HepG2 (cell line): Measurements from ENCODE around the gene TM4SF5. TPM values are rescaled to one million over a fixed set of nuclear protein-coding genes. Genes with fewer than 3 reads are reported as not detected.

Source experiments
- BORCS8-MEF2B ChIP-seq: sonication (generic); formaldehyde crosslinking; IDR thresholded peaks from 2 replicates; pipeline ENCODE4 v1.8.0; 2022; ENCODE audit warnings: mild to moderate bottlenecking, missing genetic modification reagents
- CBX2 ChIP-seq, 2 experiments: fragments of 200-600 bp in 1 of 2; sonication (generic); formaldehyde crosslinking in 1 of 2; IDR thresholded peaks; 2 replicates each; pipeline versions ENCODE4 v1.7.0 to v1.8.1; 2018 to 2022; ENCODE audit warnings: low read depth in 2 of 2, low read length in 1 of 2, mild to moderate bottlenecking in 1 of 2, missing genetic modification reagents in 1 of 2
- HMGA1 ChIP-seq: sonication (generic); formaldehyde crosslinking; conservative IDR thresholded peaks from 2 replicates; pipeline ENCODE4 v1.4.0; 2020; ENCODE audit warnings: missing genetic modification reagents
- HOXA3 ChIP-seq: sonication (generic); formaldehyde crosslinking; IDR thresholded peaks from 2 replicates; pipeline ENCODE4 v1.5.0; 2020; ENCODE audit warnings: missing genetic modification reagents
- MAFF ChIP-seq: IDR thresholded peaks from 2 replicates; pipeline ENCODE4 v1.6.1; 2011; ENCODE audit warnings: low read depth, low read length, improper control_type of control experiment
- POLR2A ChIP-seq, 2 experiments: IDR thresholded peaks; 2 replicates each; pipeline ENCODE4 v1.6.1; 2011; ENCODE audit warnings: low read depth in 2 of 2, low read length in 2 of 2, mild to moderate bottlenecking in 1 of 2, moderate library complexity in 1 of 2; ENCODE audit not compliant: insufficient read depth in 1 of 2
- SAFB2 ChIP-seq: sonication (generic); formaldehyde crosslinking; IDR thresholded peaks from 2 replicates; pipeline ENCODE4 v1.5.1; 2020; ENCODE audit warnings: missing genetic modification reagents, low read depth, mild to moderate bottlenecking, borderline replicate concordance
- TAF1 ChIP-seq: sonication (generic); formaldehyde crosslinking; IDR thresholded peaks from 2 replicates; pipeline ENCODE4 v1.4.0; 2020; ENCODE audit warnings: missing genetic modification reagents
- TOPORS ChIP-seq: sonication (generic); formaldehyde crosslinking; IDR thresholded peaks from 2 replicates; pipeline ENCODE4 v1.8.0; 2023; ENCODE audit warnings: mild to moderate bottlenecking, missing genetic modification reagents
- TRIM24 ChIP-seq: sonication (generic); formaldehyde crosslinking; IDR thresholded peaks from 2 replicates; pipeline ENCODE4 v1.8.0; 2022; ENCODE audit warnings: mild to moderate bottlenecking, missing genetic modification reagents
- ZNF232 ChIP-seq: sonication (generic); formaldehyde crosslinking; IDR thresholded peaks from 2 replicates; pipeline ENCODE4 v1.4.0; 2020; ENCODE audit warnings: missing genetic modification reagents, borderline replicate concordance
- ZNF552 ChIP-seq: sonication (generic); formaldehyde crosslinking; IDR thresholded peaks from 2 replicates; pipeline ENCODE4 v1.9.0; 2022; ENCODE audit warnings: missing genetic modification reagents, mild to moderate bottlenecking, borderline replicate concordance
- ZNF713 ChIP-seq: sonication (generic); formaldehyde crosslinking; IDR thresholded peaks from 2 replicates; pipeline ENCODE4 v1.4.0; 2020; ENCODE audit warnings: mild to moderate bottlenecking, missing genetic modification reagents
- ZNF75D ChIP-seq: sonication (generic); formaldehyde crosslinking; IDR thresholded peaks from 2 replicates; pipeline ENCODE4 v1.8.1; 2023; ENCODE audit warnings: missing genetic modification reagents, mild to moderate bottlenecking, borderline replicate concordance
- polyA plus RNA-seq, 8 experiments: library from polyadenylated mRNA; depleted of rRNA in 3 of 8; stranded (reverse) in 7 of 8; unstranded in 1 of 8; fragments of >200 nt; fragmentation: Illumina TruSeq in 4 of 8; extraction: Trizol in 4 of 8; gene quantifications; 2 replicates each; pipeline versions ENCODE4 v1.2.1 to v1.2.3, GENCODE V29; 2011 to 2016; ENCODE audit warnings: low read depth in 4 of 8, missing spikeins in 1 of 8, mixed read lengths in 1 of 8; ENCODE audit not compliant: insufficient read depth in 1 of 8
- total RNA-seq, 5 experiments: library from RNA; depleted of rRNA; stranded (reverse); fragments of >200 nt; fragmentation: Illumina TruSeq; extraction: Trizol; gene quantifications; 2 replicates each; pipeline ENCODE4 v1.2.3, GENCODE V29; 2016; ENCODE audit warnings: low read depth in 1 of 5
- TF ChIP-seq, protein P1 (sequence below): sonication (generic); formaldehyde crosslinking; IDR thresholded peaks from 2 replicates; pipeline ENCODE4 v1.8.1; 2023; ENCODE audit warnings: mild to moderate bottlenecking, missing genetic modification reagents
- TF ChIP-seq, protein P2 (sequence below): sonication (generic); formaldehyde crosslinking; IDR thresholded peaks from 2 replicates; pipeline ENCODE4 v1.8.0; 2022; ENCODE audit warnings: mild to moderate bottlenecking, missing genetic modification reagents
- TF ChIP-seq, protein P3 (sequence below): sonication (generic); formaldehyde crosslinking; IDR thresholded peaks from 2 replicates; pipeline ENCODE4 v1.4.0; 2020; ENCODE audit warnings: missing genetic modification reagents
- TF ChIP-seq, protein P4 (sequence below): sonication (generic); formaldehyde crosslinking; IDR thresholded peaks from 2 replicates; pipeline ENCODE4 v1.4.0; 2020; ENCODE audit warnings: mild to moderate bottlenecking, missing genetic modification reagents
- TF ChIP-seq, protein P5 (sequence below): sonication (generic); formaldehyde crosslinking; IDR thresholded peaks from 2 replicates; pipeline ENCODE4 v1.8.1; 2023; ENCODE audit warnings: missing genetic modification reagents, mild to moderate bottlenecking, borderline replicate concordance
- TF ChIP-seq, protein P6 (sequence below): sonication (generic); formaldehyde crosslinking; IDR thresholded peaks from 2 replicates; pipeline ENCODE4 v1.4.0; 2020; ENCODE audit warnings: mild to moderate bottlenecking, missing genetic modification reagents, borderline replicate concordance
- TF ChIP-seq, protein P7 (sequence below): sonication (generic); formaldehyde crosslinking; IDR thresholded peaks from 2 replicates; pipeline ENCODE4 v1.8.0; 2023; ENCODE audit warnings: mild to moderate bottlenecking, missing genetic modification reagents

TM4SF5 gene
- total and polyA plus RNA-seq, 2 of the 13 experiments (the other 11 are each of a cell fraction or from before 2014, with no cell fraction given), result 30.1 to 126 TPM

DNA sequence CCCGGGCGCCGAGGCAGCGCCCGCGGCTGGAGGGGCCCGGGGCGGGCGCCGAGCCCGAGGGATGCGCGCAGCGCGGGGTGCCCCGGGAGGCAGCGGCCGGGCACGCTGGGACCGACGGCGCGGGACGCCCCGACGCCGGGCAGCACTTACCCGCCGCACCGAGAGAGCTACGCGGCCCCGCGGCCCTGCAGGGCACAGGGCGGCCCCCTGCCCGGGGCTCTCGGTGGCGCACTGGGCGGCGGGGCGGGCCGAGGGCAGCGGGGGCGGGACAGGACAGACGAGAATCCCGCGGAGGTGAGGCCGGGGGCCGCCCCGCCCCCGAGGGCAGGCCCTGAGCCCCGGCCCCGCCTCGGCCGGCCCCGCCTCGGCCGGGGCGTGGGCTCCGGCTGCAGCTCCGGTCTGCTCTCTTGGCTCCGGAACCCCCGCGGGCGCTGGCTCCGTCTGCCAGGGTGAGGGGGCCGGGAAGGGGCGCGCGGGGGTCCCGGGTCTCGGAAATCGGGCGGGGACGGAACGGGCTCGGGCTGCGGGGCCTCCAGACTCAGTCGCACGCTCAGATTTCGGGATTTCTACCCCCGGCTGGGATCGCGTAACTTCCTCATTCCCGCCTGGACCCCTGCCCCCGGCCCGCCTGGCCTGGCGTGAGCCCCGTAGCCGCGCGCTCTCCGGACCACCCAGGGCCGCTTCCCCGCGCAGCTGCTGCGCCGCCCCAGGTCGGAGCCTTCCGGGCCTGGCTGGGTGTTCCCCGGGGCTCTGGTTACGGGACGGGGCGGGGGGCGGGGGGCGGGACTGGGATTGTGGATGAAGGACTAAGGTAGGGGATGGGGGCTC lies 35.3 kb downstream of the TM4SF5 start, which contains the start of gene PLD2 (continued):
- TF ChIP-seq, protein P1, sequence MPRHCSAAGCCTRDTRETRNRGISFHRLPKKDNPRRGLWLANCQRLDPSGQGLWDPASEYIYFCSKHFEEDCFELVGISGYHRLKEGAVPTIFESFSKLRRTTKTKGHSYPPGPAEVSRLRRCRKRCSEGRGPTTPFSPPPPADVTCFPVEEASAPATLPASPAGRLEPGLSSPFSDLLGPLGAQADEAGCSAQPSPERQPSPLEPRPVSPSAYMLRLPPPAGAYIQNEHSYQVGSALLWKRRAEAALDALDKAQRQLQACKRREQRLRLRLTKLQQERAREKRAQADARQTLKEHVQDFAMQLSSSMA, result no peak
- no peak for TF ChIP-seq ZNF713 (CRISPR knock-in tag)
- TF ChIP-seq ZNF75D, result no peak
- TF ChIP-seq, protein P2, sequence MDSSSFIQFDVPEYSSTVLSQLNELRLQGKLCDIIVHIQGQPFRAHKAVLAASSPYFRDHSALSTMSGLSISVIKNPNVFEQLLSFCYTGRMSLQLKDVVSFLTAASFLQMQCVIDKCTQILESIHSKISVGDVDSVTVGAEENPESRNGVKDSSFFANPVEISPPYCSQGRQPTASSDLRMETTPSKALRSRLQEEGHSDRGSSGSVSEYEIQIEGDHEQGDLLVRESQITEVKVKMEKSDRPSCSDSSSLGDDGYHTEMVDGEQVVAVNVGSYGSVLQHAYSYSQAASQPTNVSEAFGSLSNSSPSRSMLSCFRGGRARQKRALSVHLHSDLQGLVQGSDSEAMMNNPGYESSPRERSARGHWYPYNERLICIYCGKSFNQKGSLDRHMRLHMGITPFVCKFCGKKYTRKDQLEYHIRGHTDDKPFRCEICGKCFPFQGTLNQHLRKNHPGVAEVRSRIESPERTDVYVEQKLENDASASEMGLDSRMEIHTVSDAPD (CRISPR knock-in tag), result no peak
- TF ChIP-seq CBX2 (IDR thresholded peaks at IDR 0.05; ENCODE audit: low read depth, low read length), result no peak
- TF ChIP-seq CBX2 (CRISPR knock-in tag; IDR thresholded peaks at IDR 0.05; ENCODE audit: low read depth), result no peak
- TF ChIP-seq TOPORS, result 0 out of 2 replicates have a peak, but pooled peaks have one; percentile 42
- no peak for TF ChIP-seq ZNF232
- no peak for TF ChIP-seq SAFB2 (CRISPR knock-in tag)
- no peak for TF ChIP-seq HMGA1
- no peak for TF ChIP-seq BORCS8-MEF2B (CRISPR knock-in tag)
- peak; percentile 74 to 81 for TF ChIP-seq POLR2A (IDR thresholded peaks at IDR 0.05; ENCODE audit: insufficient read depth in 1 of 2, low read depth in 2 of 2, low read length in 2 of 2)
- TF ChIP-seq HOXA3 (CRISPR knock-in tag), result peak; percentile 44
- no peak for TF ChIP-seq ZNF552 (CRISPR knock-in tag)
- TF ChIP-seq, protein P3, sequence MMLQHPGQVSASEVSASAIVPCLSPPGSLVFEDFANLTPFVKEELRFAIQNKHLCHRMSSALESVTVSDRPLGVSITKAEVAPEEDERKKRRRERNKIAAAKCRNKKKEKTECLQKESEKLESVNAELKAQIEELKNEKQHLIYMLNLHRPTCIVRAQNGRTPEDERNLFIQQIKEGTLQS (CRISPR knock-in tag), result no peak
- no peak; the same call in 1 of the 2 replicates for TF ChIP-seq TAF1 (CRISPR knock-in tag)
- TF ChIP-seq, protein P4, sequence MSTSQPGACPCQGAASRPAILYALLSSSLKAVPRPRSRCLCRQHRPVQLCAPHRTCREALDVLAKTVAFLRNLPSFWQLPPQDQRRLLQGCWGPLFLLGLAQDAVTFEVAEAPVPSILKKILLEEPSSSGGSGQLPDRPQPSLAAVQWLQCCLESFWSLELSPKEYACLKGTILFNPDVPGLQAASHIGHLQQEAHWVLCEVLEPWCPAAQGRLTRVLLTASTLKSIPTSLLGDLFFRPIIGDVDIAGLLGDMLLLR (CRISPR knock-in tag), result 0 out of 2 replicates have a peak, but pooled peaks have one; percentile 11
- TF ChIP-seq, protein P5, sequence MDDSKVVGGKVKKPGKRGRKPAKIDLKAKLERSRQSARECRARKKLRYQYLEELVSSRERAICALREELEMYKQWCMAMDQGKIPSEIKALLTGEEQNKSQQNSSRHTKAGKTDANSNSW (CRISPR knock-in tag), result no peak
- TF ChIP-seq, protein P6, sequence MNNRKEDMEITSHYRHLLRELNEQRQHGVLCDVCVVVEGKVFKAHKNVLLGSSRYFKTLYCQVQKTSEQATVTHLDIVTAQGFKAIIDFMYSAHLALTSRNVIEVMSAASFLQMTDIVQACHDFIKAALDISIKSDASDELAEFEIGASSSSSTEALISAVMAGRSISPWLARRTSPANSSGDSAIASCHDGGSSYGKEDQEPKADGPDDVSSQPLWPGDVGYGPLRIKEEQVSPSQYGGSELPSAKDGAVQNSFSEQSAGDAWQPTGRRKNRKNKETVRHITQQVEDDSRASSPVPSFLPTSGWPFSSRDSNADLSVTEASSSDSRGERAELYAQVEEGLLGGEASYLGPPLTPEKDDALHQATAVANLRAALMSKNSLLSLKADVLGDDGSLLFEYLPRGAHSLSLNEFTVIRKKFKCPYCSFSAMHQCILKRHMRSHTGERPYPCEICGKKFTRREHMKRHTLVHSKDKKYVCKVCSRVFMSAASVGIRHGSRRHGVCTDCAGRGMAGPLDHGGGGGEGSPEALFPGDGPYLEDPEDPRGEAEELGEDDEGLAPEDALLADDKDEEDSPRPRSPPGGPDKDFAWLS, result no peak
- TF ChIP-seq, protein P7, sequence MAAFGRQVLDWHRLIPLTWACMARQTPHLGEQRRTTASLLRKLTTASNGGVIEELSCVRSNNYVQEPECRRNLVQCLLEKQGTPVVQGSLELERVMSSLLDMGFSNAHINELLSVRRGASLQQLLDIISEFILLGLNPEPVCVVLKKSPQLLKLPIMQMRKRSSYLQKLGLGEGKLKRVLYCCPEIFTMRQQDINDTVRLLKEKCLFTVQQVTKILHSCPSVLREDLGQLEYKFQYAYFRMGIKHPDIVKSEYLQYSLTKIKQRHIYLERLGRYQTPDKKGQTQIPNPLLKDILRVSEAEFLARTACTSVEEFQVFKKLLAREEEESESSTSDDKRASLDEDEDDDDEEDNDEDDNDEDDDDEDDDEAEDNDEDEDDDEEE, result 0 out of 2 replicates have a peak, but pooled peaks have one; percentile 63
- no peak for TF ChIP-seq TRIM24 (CRISPR knock-in tag)
- TF ChIP-seq MAFF, result no peak
